GM13977 (cell line): ENCODE measurements around the gene STAG2.
"Not testable (repeated sequence)": the region's sequence is repeated elsewhere in the genome, so short reads cannot be mapped to it uniquely, and the experiment has no call there.

ENCODE experiments used
- DNase-seq: peaks from one replicate; pipeline ENCODE4 v3.0.0; 2012; ENCODE audit warnings: low spot score
- in situ Hi-C: fragments of 300-500 bp; cut with MboI; formaldehyde crosslinking; loops from one replicate; pipeline ENCODE4 v1.12.0; 2022; ENCODE audit warnings: low sequenced_read_pairs, low pct_unique_long_range_greater_than_20kb, mixed read lengths, inconsistent platforms; ENCODE audit not compliant: unreplicated experiment
- TF ChIP-seq, protein P1 (sequence below): IDR thresholded peaks from 2 replicates; pipeline ENCODE4 v1.5.1; 2012; ENCODE audit warnings: mild to moderate bottlenecking, control low read depth; ENCODE audit not compliant: insufficient read depth; ENCODE audit errors: extremely low read depth, missing control alignments

The STAG2 gene

DNA sequence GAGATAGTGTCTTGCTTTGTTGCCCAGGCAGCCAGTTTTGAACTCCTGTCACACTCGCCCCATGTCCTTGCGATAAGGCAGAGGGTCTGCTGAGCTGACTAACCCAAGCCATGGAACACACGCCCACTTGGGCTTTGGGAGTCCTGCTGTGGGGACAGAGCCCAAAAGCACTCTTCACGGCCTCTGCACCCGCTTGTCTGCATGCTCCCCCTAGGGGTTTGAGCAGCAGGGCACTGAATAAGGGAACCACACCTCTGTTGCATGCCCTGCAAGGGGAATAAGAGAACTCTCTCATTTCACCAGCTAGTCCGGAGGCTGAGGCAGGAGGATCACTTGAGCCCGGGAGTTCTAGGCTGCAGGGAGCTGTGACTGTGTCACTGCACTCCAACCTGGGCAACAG lies 166.0 kb downstream of the STAG2 start:
- no peak for DNase-seq
- TF ChIP-seq, protein P1, sequence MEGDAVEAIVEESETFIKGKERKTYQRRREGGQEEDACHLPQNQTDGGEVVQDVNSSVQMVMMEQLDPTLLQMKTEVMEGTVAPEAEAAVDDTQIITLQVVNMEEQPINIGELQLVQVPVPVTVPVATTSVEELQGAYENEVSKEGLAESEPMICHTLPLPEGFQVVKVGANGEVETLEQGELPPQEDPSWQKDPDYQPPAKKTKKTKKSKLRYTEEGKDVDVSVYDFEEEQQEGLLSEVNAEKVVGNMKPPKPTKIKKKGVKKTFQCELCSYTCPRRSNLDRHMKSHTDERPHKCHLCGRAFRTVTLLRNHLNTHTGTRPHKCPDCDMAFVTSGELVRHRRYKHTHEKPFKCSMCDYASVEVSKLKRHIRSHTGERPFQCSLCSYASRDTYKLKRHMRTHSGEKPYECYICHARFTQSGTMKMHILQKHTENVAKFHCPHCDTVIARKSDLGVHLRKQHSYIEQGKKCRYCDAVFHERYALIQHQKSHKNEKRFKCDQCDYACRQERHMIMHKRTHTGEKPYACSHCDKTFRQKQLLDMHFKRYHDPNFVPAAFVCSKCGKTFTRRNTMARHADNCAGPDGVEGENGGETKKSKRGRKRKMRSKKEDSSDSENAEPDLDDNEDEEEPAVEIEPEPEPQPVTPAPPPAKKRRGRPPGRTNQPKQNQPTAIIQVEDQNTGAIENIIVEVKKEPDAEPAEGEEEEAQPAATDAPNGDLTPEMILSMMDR, result no peak
- in situ Hi-C loops, result no loop called here

DNA sequence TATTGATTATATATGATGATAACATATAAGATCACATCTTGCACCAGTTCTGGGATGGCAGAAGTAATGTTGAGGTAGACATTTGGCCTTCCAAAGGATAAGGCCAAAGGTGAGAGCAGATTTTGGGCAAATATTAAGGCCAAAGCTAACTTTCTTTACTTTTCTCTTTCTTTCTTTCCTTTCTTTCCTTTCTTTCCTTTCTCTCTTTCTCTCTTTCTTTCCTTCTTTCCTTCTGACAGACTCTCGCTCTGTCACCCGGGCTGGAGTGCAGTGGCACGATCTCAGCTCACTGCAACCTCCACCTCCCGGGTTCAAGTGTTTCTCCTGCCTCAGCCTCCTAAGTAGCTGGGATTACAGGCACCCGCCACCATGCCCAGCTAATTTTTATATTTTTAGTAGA lies 170.9 kb downstream of the STAG2 start:
- in situ Hi-C loops, DNase-seq: not testable (repeated sequence)

DNA sequence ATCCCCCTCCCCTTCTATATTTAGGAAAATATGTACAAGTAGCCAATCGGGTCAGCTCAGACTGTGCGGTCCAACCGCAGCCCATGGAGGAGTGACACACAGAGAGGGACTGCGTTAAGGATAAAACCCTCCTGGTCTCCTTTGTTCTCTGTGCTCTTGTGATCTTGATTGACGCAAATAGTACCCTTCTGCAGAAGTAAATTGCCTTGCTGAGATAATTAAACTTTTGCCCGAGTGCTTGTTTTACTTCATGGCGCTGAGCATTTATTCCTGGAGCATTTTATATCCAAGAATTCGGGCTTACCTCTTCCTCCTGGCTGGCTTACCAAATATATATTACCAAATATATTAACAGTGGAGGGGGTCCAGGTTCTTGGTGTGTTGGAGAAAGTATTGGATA lies 184.2 kb downstream of the STAG2 start:
- DNase-seq, result no peak
- TF ChIP-seq, protein P1, result no peak
- in situ Hi-C loops, result no loop called here

DNA sequence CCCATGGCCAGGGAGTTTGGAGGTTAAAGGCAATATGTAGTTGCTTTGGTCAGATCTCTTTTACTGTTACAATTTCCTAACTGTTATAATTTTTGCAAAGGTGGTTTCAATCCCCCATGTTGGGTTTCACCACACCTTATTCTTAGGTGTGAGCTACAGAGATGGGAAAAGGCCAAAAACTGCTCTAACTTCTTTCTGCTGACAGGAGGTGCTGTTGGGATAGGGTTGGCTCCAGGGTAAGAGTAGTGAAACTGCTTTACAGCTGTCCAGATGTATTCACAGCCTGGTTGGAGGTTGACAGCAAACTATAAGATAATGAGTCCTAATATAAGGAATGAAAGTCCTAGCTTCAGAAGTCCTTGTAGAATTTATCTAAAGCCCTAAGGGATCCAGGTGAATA lies 189.7 kb downstream of the STAG2 start:
- TF ChIP-seq, protein P1, result no peak
- in situ Hi-C loops, result no loop called here
- DNase-seq, result no peak
